ENCODE data around the gene TPST2. TPM values are rescaled to one million over a fixed set of nuclear protein-coding genes. Genes with fewer than 3 reads are reported as not detected.

The TPST2 gene
- total and polyA plus RNA-seq, 9 of the 15 experiments (the other 6 are each of a cell fraction or from before 2014, with no cell fraction given) = 14.2 to 123 (median 60.1) TPM

- Histone ChIP-seq H3K9me3 (replicated peaks; ENCODE audit: control insufficient read depth, insufficient read depth, low read depth, low read length) (no peaks in the 10 kb centered on the region), H3K4me1 (replicated peaks in 1 of 2; ENCODE audit: control insufficient read depth in 2 of 2, insufficient read depth in 2 of 2, low read length in 2 of 2) (peaks cover 3 to 11% of the 10 kb centered on the region in 2 experiments; a peak in 3 of 5 replicates), H3K27ac (ENCODE audit: extremely low read depth, low read depth, low read length) (no peak overlapping the region), H3K36me3 (ENCODE audit: control insufficient read depth, insufficient read depth, low read length) (no peaks in the 10 kb centered on the region), H3K4me3 (no peak overlapping the region), H3K27me3 (ENCODE audit: control insufficient read depth in 2 of 2, insufficient read depth in 2 of 2, low read length in 2 of 2) (no peaks in the 10 kb centered on the region), H4K20me1 (replicated peaks; ENCODE audit: control insufficient read depth, insufficient read depth, low read length) (no peaks in the 10 kb centered on the region), H2AFZ (ENCODE audit: low read depth, low read length) (no peak overlapping the region), H3K9ac (ENCODE audit: insufficient read depth in 1 of 2, low read depth in 2 of 2, low read length in 2 of 2) (no peak overlapping the region), H3K9me1 (ENCODE audit: control insufficient read depth, insufficient read depth, low read length) (no peaks in the 10 kb centered on the region), H3K4me2 (ENCODE audit: insufficient read depth, low read length) (no peak overlapping the region), H3K79me2 (ENCODE audit: control insufficient read depth, insufficient read depth, low read length) (no peaks in the 10 kb centered on the region)
- ChIA-PET CTCF (ENCODE audit: low intra/inter-chr PET ratio) (no interaction called here), POLR2A (no interaction called here)
- 38% methylated on average over 1 of the region's 1 CpG for WGBS (ENCODE audit: insufficient coverage, low coverage, missing lambda C conversion rate)
- intact Hi-C loops (cut with micrococcal nuclease) = no loop called here
- DNase-seq (ENCODE audit: extremely low read depth in 1 of 4, low spot score in 3 of 4) (no peak), ATAC-seq (no peak), FAIRE-seq (no peak)
- BruUV-seq (replicated peaks) = no TSS peak
- 0 out of 6 replicates have a peak, but pooled peaks of 1 of the 3 experiments have one; percentile 6 for TF ChIP-seq CTCF (IDR thresholded peaks at IDR 0.05 in 2 of 3, conservative IDR thresholded peaks at IDR 0.05 in 1 of 3; ENCODE audit: insufficient read depth in 2 of 3, low read depth in 1 of 3, low read length in 3 of 3)
- peak; percentile 90 for TF ChIP-seq ZFP36 (IDR thresholded peaks at IDR 0.05; ENCODE audit: low read depth, low read length, partially characterized antibody)
- TF ChIP-seq HDAC8 (tag; IDR thresholded peaks at IDR 0.05) = no peak
- in situ Hi-C loops (cut with MboI) = no loop called here
Measured at GRCh38 chr22:26604368-26604767, 14.4 kb upstream of the TPST2 start.

DNA sequence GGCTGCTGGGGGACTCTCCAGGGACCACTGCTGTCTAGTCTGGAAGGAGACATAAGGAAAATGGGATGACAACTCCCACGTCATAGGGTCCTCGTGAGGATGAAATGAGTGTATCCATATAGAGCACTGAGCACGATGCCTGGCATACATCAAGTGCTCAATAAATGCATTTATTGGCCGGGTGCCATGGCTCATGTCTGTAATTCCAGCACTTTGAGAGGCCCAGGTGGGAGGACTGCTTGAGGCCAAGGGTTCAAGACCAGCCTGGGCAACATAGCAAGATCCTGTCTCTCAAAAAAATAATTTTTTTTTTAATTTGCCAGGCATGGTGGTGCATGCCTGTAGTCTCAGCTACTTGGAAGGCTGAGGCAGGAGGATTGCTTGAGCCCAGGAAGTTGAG is 12.2 kb upstream of the TPST2 start:
- DNase-seq (ENCODE audit: extremely low read depth in 1 of 4, low spot score in 3 of 4) (no peak), FAIRE-seq (no peak), ATAC-seq (no peak)
- WGBS (ENCODE audit: insufficient coverage, low coverage, missing lambda C conversion rate) = 64% methylated on average over 4 of the region's 4 CpGs
- no peak overlapping the region for H3K9ac ChIP-seq (ENCODE audit: insufficient read depth in 1 of 2, low read depth in 2 of 2, low read length in 2 of 2)
- intact Hi-C loops (cut with micrococcal nuclease) = no loop called here
- no peaks in the 10 kb centered on the region for H3K79me2 ChIP-seq (ENCODE audit: control insufficient read depth, insufficient read depth, low read length)
- ChIA-PET CTCF (ENCODE audit: low intra/inter-chr PET ratio) (no interaction called here), POLR2A (no interaction called here)
- no peak overlapping the region for H3K27ac ChIP-seq (ENCODE audit: extremely low read depth, low read depth, low read length)
- no peaks in the 10 kb centered on the region for H3K36me3 ChIP-seq (ENCODE audit: control insufficient read depth, insufficient read depth, low read length)
- no peak overlapping the region for H3K4me2 ChIP-seq (ENCODE audit: insufficient read depth, low read length)
- no peak for TF ChIP-seq NCOR1 (IDR thresholded peaks at IDR 0.05)
- TF ChIP-seq TCF7 (IDR thresholded peaks at IDR 0.05; ENCODE audit: borderline replicate concordance) = no peak
- TF ChIP-seq, protein P1, sequence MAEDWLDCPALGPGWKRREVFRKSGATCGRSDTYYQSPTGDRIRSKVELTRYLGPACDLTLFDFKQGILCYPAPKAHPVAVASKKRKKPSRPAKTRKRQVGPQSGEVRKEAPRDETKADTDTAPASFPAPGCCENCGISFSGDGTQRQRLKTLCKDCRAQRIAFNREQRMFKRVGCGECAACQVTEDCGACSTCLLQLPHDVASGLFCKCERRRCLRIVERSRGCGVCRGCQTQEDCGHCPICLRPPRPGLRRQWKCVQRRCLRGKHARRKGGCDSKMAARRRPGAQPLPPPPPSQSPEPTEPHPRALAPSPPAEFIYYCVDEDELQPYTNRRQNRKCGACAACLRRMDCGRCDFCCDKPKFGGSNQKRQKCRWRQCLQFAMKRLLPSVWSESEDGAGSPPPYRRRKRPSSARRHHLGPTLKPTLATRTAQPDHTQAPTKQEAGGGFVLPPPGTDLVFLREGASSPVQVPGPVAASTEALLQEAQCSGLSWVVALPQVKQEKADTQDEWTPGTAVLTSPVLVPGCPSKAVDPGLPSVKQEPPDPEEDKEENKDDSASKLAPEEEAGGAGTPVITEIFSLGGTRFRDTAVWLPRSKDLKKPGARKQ (CRISPR knock-in tag; IDR thresholded peaks at IDR 0.05) = no peak
- TF ChIP-seq ZNF121 (CRISPR knock-in tag; conservative IDR thresholded peaks at IDR 0.05) = peak; percentile 83
- TF ChIP-seq, protein P2, sequence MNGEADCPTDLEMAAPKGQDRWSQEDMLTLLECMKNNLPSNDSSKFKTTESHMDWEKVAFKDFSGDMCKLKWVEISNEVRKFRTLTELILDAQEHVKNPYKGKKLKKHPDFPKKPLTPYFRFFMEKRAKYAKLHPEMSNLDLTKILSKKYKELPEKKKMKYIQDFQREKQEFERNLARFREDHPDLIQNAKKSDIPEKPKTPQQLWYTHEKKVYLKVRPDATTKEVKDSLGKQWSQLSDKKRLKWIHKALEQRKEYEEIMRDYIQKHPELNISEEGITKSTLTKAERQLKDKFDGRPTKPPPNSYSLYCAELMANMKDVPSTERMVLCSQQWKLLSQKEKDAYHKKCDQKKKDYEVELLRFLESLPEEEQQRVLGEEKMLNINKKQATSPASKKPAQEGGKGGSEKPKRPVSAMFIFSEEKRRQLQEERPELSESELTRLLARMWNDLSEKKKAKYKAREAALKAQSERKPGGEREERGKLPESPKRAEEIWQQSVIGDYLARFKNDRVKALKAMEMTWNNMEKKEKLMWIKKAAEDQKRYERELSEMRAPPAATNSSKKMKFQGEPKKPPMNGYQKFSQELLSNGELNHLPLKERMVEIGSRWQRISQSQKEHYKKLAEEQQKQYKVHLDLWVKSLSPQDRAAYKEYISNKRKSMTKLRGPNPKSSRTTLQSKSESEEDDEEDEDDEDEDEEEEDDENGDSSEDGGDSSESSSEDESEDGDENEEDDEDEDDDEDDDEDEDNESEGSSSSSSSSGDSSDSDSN (IDR thresholded peaks at IDR 0.05; ENCODE audit: borderline replicate concordance in 1 of 2, low read depth in 2 of 2, low read length in 2 of 2) = no peak
- TF ChIP-seq RBFOX2 (IDR thresholded peaks at IDR 0.05; ENCODE audit: low read depth, low read length) = no peak
- TF ChIP-seq NFIC (IDR thresholded peaks at IDR 0.05) = peak; percentile 63
- BruUV-seq (replicated peaks) = no TSS peak
- H2AFZ ChIP-seq (ENCODE audit: low read depth, low read length) = no peak overlapping the region
- no peaks in the 10 kb centered on the region for H3K27me3 ChIP-seq (ENCODE audit: control insufficient read depth in 2 of 2, insufficient read depth in 2 of 2, low read length in 2 of 2)
- peaks cover under 1 to 8% of the 10 kb centered on the region in 2 experiments; a peak in 3 of 5 replicates for H3K4me1 ChIP-seq (replicated peaks in 1 of 2; ENCODE audit: control insufficient read depth in 2 of 2, insufficient read depth in 2 of 2, low read length in 2 of 2)
- H3K9me3 ChIP-seq (replicated peaks; ENCODE audit: control insufficient read depth, insufficient read depth, low read depth, low read length) = no peaks in the 10 kb centered on the region
- H4K20me1 ChIP-seq (replicated peaks; ENCODE audit: control insufficient read depth, insufficient read depth, low read length) = no peaks in the 10 kb centered on the region
- in situ Hi-C loops (cut with MboI) = no loop called here
- H3K4me3 ChIP-seq = no peak overlapping the region
- no peaks in the 10 kb centered on the region for H3K9me1 ChIP-seq (ENCODE audit: control insufficient read depth, insufficient read depth, low read length)
